ENCODE data around the gene THPO.

Gene THPO

DNA sequence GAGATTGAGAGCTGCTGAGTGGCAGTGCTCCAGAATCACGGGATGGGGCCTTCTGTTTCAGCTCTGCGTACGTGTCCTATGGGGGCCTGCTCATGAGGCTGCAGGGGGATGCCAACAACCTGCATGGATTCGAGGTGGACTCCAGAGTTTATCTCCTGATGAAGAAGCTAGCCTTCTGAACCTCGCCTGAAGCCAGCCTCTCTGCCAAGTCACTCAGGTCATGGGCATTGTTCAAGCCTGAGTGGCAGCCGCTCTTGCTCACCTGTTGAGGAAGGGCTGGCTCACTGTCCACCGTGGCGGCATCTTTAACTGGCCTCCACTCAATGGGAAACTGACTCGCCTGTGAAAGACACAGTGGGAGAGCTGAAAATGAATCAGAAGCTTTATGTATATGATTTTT is 9.9 kb downstream of the THPO start:
- peaks cover 2% of the 10 kb centered on the region for H3K4me1 ChIP-seq (ENCODE audit: control insufficient read depth, insufficient read depth, low read length, poor library complexity, severe bottlenecking)
- H3K4me3 ChIP-seq (ENCODE audit: insufficient read depth, low read depth, low read length, poor library complexity, severe bottlenecking): no peak overlapping the region
- no peaks in the 10 kb centered on the region for H3K27me3 ChIP-seq (replicated peaks; ENCODE audit: control insufficient read depth, insufficient read depth, low read length, poor library complexity, severe bottlenecking)
- peaks cover 16% of the 10 kb centered on the region for H3K36me3 ChIP-seq (ENCODE audit: control insufficient read depth, insufficient read depth, low read length)
- no peak overlapping the region for H3K27ac ChIP-seq (ENCODE audit: insufficient read depth, low read length, poor library complexity, severe bottlenecking)
- DNase-seq: no peak
- H3K9me3 ChIP-seq (ENCODE audit: control insufficient read depth, low read length): no peaks in the 10 kb centered on the region

GRCh38 chr3:184366619-184367289 is 11.3 kb downstream of the THPO start:
- Histone ChIP-seq H3K36me3 (ENCODE audit: control insufficient read depth, insufficient read depth, low read length) (peaks cover 16% of the 10 kb centered on the region), H3K4me3 (ENCODE audit: insufficient read depth, low read depth, low read length, poor library complexity, severe bottlenecking) (no peak overlapping the region), H3K4me1 (ENCODE audit: control insufficient read depth, insufficient read depth, low read length, poor library complexity, severe bottlenecking) (peaks cover 10% of the 10 kb centered on the region), H3K27ac (ENCODE audit: insufficient read depth, low read length, poor library complexity, severe bottlenecking) (no peak overlapping the region), H3K9me3 (ENCODE audit: control insufficient read depth, low read length) (no peaks in the 10 kb centered on the region), H3K27me3 (replicated peaks; ENCODE audit: control insufficient read depth, insufficient read depth, low read length, poor library complexity, severe bottlenecking) (no peaks in the 10 kb centered on the region)
- DNase-seq: no peak

DNA sequence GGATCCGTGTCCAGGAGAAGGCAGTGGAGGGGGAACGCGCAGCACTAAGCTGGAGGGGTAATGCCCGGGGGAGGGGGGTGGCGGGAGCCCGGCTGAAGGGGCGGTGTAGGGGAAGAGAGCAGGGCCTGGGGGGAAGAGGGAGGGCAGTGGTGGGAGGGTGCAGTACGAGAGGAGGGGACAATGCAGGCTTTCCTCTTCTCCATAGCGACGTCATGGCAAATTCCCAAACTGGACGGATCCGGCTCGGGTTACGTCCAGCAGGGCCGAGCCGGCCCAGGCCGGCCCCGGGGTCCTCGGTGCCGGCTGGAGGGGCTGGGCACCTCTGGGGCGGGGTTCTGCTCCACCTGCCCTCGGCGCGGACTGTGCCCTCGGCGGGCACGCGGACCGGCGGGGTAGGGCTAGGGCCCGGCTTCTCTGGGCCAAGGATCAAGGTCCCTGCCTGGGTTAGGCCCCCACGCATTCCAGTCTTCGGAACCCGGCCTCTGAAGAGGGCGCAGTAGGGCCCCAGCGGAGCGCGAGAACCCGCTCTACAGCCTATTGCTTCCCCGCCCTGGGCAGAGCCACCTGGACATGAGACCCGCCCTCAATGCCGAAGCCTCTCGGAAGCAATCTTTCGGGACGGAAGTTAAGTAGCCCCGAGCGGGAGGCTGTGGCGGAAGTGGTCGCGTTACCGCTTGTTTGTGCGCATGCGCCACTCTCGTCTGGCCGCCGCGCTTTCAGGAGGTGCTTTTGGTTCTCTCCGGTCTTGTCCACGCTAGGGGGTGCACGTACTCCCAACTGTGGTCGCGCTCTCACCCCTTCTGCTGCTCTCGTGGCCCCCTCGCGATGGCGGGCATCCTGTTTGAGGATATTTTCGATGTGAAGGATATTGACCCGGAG is 15.1 kb downstream of the THPO start:
- peak; percentile 88 to 93 (median 92) for DNase-seq
- Histone ChIP-seq H3K4me1 (ENCODE audit: control insufficient read depth, insufficient read depth, low read length, poor library complexity, severe bottlenecking) (peaks cover 14% of the 10 kb centered on the region), H3K27ac (ENCODE audit: insufficient read depth, low read length, poor library complexity, severe bottlenecking) (peak overlapping the region; percentile 78), H3K36me3 (ENCODE audit: control insufficient read depth, insufficient read depth, low read length) (peaks cover 7% of the 10 kb centered on the region), H3K9me3 (ENCODE audit: control insufficient read depth, low read length) (no peaks in the 10 kb centered on the region), H3K27me3 (replicated peaks; ENCODE audit: control insufficient read depth, insufficient read depth, low read length, poor library complexity, severe bottlenecking) (no peaks in the 10 kb centered on the region), H3K4me3 (ENCODE audit: insufficient read depth, low read depth, low read length, poor library complexity, severe bottlenecking) (peak overlapping the region; percentile 77)

DNA sequence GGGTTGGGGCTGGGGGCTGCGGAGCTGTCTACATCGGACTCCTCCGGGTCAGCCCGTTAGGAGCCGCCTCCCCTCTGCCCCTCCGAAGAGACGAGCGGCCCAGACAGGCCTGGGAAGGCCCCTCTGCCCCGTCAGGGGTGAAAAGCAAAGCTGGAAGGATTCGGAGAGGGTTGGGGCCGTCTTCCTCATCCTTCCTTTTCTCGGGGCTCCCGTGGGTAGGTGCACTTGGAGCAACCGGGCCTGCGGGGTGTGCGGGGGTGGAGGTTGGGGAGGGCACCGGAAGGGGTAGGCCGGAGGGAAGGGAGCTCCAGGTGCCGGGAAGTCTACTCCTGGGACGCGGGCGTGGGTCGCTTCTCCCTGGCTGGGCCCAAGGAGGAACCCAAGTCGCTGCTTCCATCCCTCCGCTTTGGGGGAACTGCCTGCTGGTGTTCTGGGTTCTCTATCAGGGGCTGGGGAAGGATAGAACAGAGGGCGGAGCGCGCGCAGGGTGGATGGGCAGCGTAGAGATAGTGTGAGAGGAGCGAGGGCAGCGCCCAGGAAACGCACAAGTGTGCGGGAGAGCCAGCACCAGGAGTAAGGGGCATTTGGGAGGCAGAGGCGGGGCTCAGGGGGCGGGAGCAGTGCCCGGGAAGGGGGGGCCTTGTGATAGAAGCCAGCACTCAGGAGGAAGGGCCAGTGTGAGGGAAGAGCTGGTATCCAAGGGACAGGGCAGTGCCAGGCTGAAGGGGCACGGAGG is 15.9 kb downstream of the THPO start:
- peak in 1 of 3 donors; percentile 15 for DNase-seq

GRCh38 chr3:184361532-184361931 is 16.5 kb downstream of the THPO start, which contains the start of the genes CLCN2 and POLR2H:
Gene CLCN2 (minus strand): TSS chr3:184361605. CDS start chr3:184361479, 126 bp downstream.
Gene POLR2H (plus strand): TSS chr3:184361710. CDS start chr3:184363493, 1,783 bp downstream.
- Histone ChIP-seq H3K27me3 (replicated peaks; ENCODE audit: control insufficient read depth, insufficient read depth, low read length, poor library complexity, severe bottlenecking) (no peaks in the 10 kb centered on the region), H3K4me3 (ENCODE audit: insufficient read depth, low read depth, low read length, poor library complexity, severe bottlenecking) (peak within 1 kb of the TSS; percentile 77), H3K4me1 (ENCODE audit: control insufficient read depth, insufficient read depth, low read length, poor library complexity, severe bottlenecking) (peaks cover 14% of the 10 kb centered on the region), H3K27ac (ENCODE audit: insufficient read depth, low read length, poor library complexity, severe bottlenecking) (peak within 1 kb of the TSS; percentile 78), H3K9me3 (ENCODE audit: control insufficient read depth, low read length) (no peaks in the 10 kb centered on the region), H3K36me3 (ENCODE audit: control insufficient read depth, insufficient read depth, low read length) (peaks cover 4% of the 10 kb centered on the region)
- peak in 2 of 3 donors; percentile 18 to 37 for DNase-seq

More for the DNA sequence above, 15.9 kb downstream of the THPO start:
- H3K4me3 ChIP-seq (ENCODE audit: insufficient read depth, low read depth, low read length, poor library complexity, severe bottlenecking): peak overlapping the region; percentile 77
- H3K27ac ChIP-seq (ENCODE audit: insufficient read depth, low read length, poor library complexity, severe bottlenecking): peak overlapping the region; percentile 78
- H3K36me3 ChIP-seq (ENCODE audit: control insufficient read depth, insufficient read depth, low read length): peaks cover 4% of the 10 kb centered on the region
- no peaks in the 10 kb centered on the region for H3K9me3 ChIP-seq (ENCODE audit: control insufficient read depth, low read length)
- peaks cover 14% of the 10 kb centered on the region for H3K4me1 ChIP-seq (ENCODE audit: control insufficient read depth, insufficient read depth, low read length, poor library complexity, severe bottlenecking)
- no peaks in the 10 kb centered on the region for H3K27me3 ChIP-seq (replicated peaks; ENCODE audit: control insufficient read depth, insufficient read depth, low read length, poor library complexity, severe bottlenecking)

DNA sequence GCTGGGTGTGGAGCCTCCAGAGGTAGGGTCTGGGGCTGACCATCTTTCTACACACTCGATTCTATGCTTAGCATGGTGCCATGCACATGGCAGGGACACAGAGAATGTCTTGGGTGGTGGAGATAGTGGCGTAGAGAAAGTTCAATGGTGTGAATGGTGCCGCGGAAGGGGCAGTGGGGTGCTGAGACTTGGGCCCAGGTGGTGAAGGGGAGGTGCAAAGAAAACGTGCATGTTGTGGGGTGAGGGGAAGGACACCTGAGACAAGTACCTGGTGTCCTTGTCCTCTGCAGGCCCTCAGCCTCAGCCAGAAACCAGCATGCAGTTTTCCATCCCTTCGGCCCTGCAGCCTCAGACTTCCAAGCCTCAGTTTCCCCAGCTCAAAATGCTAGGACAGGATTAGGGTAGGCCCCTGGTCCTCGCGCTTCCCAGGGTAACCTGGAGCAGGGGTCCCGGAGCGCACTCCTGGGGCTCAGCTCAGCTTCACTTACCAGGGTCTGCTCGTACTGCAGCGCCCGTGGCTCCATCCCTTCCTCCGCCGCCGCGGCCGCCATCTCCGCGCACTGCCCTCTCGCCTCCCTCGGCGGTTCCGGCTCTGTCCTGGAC is 17.0 kb downstream of the THPO start:
- no peak overlapping the region for H3K27ac ChIP-seq (ENCODE audit: insufficient read depth, low read length, poor library complexity, severe bottlenecking)
- DNase-seq: no peak
- H3K4me3 ChIP-seq (ENCODE audit: insufficient read depth, low read depth, low read length, poor library complexity, severe bottlenecking): peak overlapping the region; percentile 77
- no peaks in the 10 kb centered on the region for H3K9me3 ChIP-seq (ENCODE audit: control insufficient read depth, low read length)
- H3K4me1 ChIP-seq (ENCODE audit: control insufficient read depth, insufficient read depth, low read length, poor library complexity, severe bottlenecking): peaks cover 14% of the 10 kb centered on the region
- no peaks in the 10 kb centered on the region for H3K27me3 ChIP-seq (replicated peaks; ENCODE audit: control insufficient read depth, insufficient read depth, low read length, poor library complexity, severe bottlenecking)
- peaks cover 2% of the 10 kb centered on the region for H3K36me3 ChIP-seq (ENCODE audit: control insufficient read depth, insufficient read depth, low read length)

- Histone ChIP-seq H3K4me1 (ENCODE audit: control insufficient read depth, insufficient read depth, low read length, poor library complexity, severe bottlenecking) (peaks cover 14% of the 10 kb centered on the region), H3K27ac (ENCODE audit: insufficient read depth, low read length, poor library complexity, severe bottlenecking) (no peak overlapping the region), H3K9me3 (ENCODE audit: control insufficient read depth, low read length) (no peaks in the 10 kb centered on the region), H3K36me3 (ENCODE audit: control insufficient read depth, insufficient read depth, low read length) (no peaks in the 10 kb centered on the region), H3K27me3 (replicated peaks; ENCODE audit: control insufficient read depth, insufficient read depth, low read length, poor library complexity, severe bottlenecking) (no peaks in the 10 kb centered on the region), H3K4me3 (ENCODE audit: insufficient read depth, low read depth, low read length, poor library complexity, severe bottlenecking) (no peak overlapping the region)
- no peak for DNase-seq
Observed at GRCh38 chr3:184360070-184360928, 17.7 kb downstream of the THPO start.

GRCh38 chr3:184359610-184360009 is 18.4 kb downstream of the THPO start:
- no peaks in the 10 kb centered on the region for H3K36me3 ChIP-seq (ENCODE audit: control insufficient read depth, insufficient read depth, low read length)
- no peak for DNase-seq
- H3K4me3 ChIP-seq (ENCODE audit: insufficient read depth, low read depth, low read length, poor library complexity, severe bottlenecking): no peak overlapping the region
- H3K27ac ChIP-seq (ENCODE audit: insufficient read depth, low read length, poor library complexity, severe bottlenecking): no peak overlapping the region
- H3K27me3 ChIP-seq (replicated peaks; ENCODE audit: control insufficient read depth, insufficient read depth, low read length, poor library complexity, severe bottlenecking): no peaks in the 10 kb centered on the region
- H3K4me1 ChIP-seq (ENCODE audit: control insufficient read depth, insufficient read depth, low read length, poor library complexity, severe bottlenecking): peaks cover 13% of the 10 kb centered on the region
- H3K9me3 ChIP-seq (ENCODE audit: control insufficient read depth, low read length): no peaks in the 10 kb centered on the region

DNA sequence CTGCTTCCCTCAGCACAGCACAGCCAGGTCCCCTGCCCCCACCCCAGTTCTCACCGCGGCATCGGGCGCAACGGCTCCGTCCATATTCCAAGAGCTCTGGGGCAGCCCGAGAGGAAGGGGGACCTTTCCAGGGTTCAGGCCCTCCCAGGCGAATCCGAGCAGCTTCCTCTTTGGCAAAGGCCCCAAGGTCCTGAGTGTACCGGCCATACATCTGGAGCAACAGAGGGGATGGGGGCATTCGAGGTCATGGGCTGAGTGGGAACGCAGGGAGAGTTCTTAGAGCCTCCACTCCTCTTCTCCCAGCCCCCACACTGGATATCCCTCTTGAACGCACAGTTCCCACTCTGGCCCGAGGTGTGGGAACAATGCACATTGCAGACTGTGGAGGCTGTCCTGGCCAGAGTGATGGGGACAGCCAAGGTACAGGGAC is 19.1 kb downstream of the THPO start:
- no peak overlapping the region for H3K27ac ChIP-seq (ENCODE audit: insufficient read depth, low read length, poor library complexity, severe bottlenecking)
- no peak overlapping the region for H3K4me3 ChIP-seq (ENCODE audit: insufficient read depth, low read depth, low read length, poor library complexity, severe bottlenecking)
- no peak for DNase-seq
- H3K9me3 ChIP-seq (ENCODE audit: control insufficient read depth, low read length): no peaks in the 10 kb centered on the region
- peaks cover 12% of the 10 kb centered on the region for H3K4me1 ChIP-seq (ENCODE audit: control insufficient read depth, insufficient read depth, low read length, poor library complexity, severe bottlenecking)
- no peaks in the 10 kb centered on the region for H3K36me3 ChIP-seq (ENCODE audit: control insufficient read depth, insufficient read depth, low read length)
- H3K27me3 ChIP-seq (replicated peaks; ENCODE audit: control insufficient read depth, insufficient read depth, low read length, poor library complexity, severe bottlenecking): no peaks in the 10 kb centered on the region

Data from effector memory CD4-positive, alpha-beta T cell (primary cell).